Measurements from ENCODE around the gene PLOD3. TPM values are rescaled to one million over a fixed set of nuclear protein-coding genes. Genes with fewer than 3 reads are reported as not detected.
A peak's percentile ranks its signal among the peaks of the same experiment; 100 is the strongest.
"Not testable (repeated sequence)": the region's sequence is repeated elsewhere in the genome, so short reads cannot be mapped to it uniquely, and the experiment has no call there.

PLOD3 gene
- 34.4 and 38.3 TPM in 2 replicates for total RNA-seq

GRCh38 chr7:101217388-101218235 lies at the start of gene PLOD3, which contains the start of gene ZNHIT1:
PLOD3 (minus strand) TSS chr7:101217581; CDS start chr7:101217274, 307 bp downstream.
ZNHIT1 (plus strand) TSS chr7:101218165; CDS start chr7:101218196, 31 bp downstream.
- peak; percentile 98 for DNase-seq (ENCODE audit: low read depth in 2 of 2)

- no peak for DNase-seq (ENCODE audit: low read depth in 2 of 2)
Measured at GRCh38 chr7:101265622-101266516, 48.5 kb upstream of the PLOD3 start.

- peak in 1 of 2 donors; percentile 8 for DNase-seq (ENCODE audit: low read depth in 2 of 2)
Measured at GRCh38 chr7:101264102-101264706, 46.8 kb upstream of the PLOD3 start.

- no peak for DNase-seq (ENCODE audit: low read depth in 2 of 2)
Measured at GRCh38 chr7:101258243-101258731, 40.9 kb upstream of the PLOD3 start.

- no peak for DNase-seq (ENCODE audit: low read depth in 2 of 2)
Measured at GRCh38 chr7:101255796-101256195, 38.4 kb upstream of the PLOD3 start.

GRCh38 chr7:101253199-101253598 lies 35.8 kb upstream of the PLOD3 start:
- DNase-seq (ENCODE audit: low read depth in 2 of 2) = not testable (repeated sequence)

GRCh38 chr7:101251871-101252659 lies 34.7 kb upstream of the PLOD3 start:
- peak; percentile 99 for DNase-seq (ENCODE audit: low read depth in 2 of 2)

- DNase-seq (ENCODE audit: low read depth in 2 of 2) = no peak
Measured at GRCh38 chr7:101250324-101250723, 32.9 kb upstream of the PLOD3 start.

- no peak for DNase-seq (ENCODE audit: low read depth in 2 of 2)
Measured at GRCh38 chr7:101248276-101248675, 30.9 kb upstream of the PLOD3 start.

- DNase-seq (ENCODE audit: low read depth in 2 of 2) = no peak
Measured at GRCh38 chr7:101245147-101245668, 27.8 kb upstream of the PLOD3 start.

- DNase-seq (ENCODE audit: low read depth in 2 of 2) = peak; percentile 90 to 93
Measured at GRCh38 chr7:101244375-101245146, 27.2 kb upstream of the PLOD3 start, which contains the start of gene FIS1. FIS1 (minus strand) TSS chr7:101245081; CDS start chr7:101245004, 77 bp downstream.

GRCh38 chr7:101243646-101244374 lies 26.4 kb upstream of the PLOD3 start:
- DNase-seq (ENCODE audit: low read depth in 2 of 2) = peak; percentile 39 to 56

- no peak for DNase-seq (ENCODE audit: low read depth in 2 of 2)
Measured at GRCh38 chr7:101241443-101242349, 24.3 kb upstream of the PLOD3 start.

- DNase-seq (ENCODE audit: low read depth in 2 of 2) = peak in 1 of 2 donors; percentile 33
Measured at GRCh38 chr7:101241015-101241363, 23.6 kb upstream of the PLOD3 start.

GRCh38 chr7:101240226-101241014 lies 23.0 kb upstream of the PLOD3 start:
- DNase-seq (ENCODE audit: low read depth in 2 of 2) = no peak

GRCh38 chr7:101239951-101240220 lies 22.5 kb upstream of the PLOD3 start:
- DNase-seq (ENCODE audit: low read depth in 2 of 2) = no peak

Measured in lung microvascular endothelial cell (primary cell).